ENCODE results near the gene DCST2. TPM values are rescaled to one million over a fixed set of nuclear protein-coding genes. Genes with fewer than 3 reads are reported as not detected.

DCST2 gene
- total RNA-seq, 4 donors from 2014 or later: 0.90 to 4.2 (median 1.7) TPM

DNA sequence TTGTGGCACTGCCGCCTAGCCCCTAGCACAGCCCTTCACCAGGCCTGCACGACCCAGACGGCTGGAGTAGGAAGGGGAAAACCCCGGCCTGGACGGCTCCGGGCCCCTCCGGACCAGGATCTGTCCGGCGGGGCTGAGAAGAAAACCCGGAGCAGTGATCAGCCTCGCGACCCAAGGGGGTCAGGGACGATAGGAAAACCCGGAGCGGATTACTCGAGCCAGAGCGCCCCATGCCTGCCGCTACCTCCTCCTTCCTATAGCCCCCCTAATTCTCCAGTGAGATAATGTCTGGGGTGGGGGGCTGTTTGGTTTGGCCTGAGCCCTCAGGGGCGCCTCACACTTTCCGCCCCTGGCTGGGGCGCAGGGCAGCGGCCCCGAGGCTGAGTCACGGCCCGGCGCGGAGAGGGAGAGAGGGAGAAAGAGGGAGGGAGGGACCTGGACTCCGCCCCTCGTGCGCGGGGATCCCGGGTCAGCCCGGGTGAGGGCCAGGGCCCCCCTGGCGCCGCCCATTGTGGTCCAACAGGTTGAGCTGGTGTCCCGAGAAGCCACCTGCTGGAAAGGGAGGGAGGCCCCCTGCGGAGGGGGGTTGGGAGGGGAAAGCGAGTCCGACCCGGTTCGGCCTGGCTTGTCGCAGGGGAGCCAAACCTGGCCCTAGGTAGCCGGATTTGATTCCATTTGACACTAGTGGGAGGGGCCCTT, 32.7 kb downstream of the DCST2 start:
- peak; percentile 68 to 83 for DNase-seq (ENCODE audit: low spot score in 2 of 2)
- peak overlapping the region; percentile 58 to 94 (median 78) for H3K4me3 ChIP-seq
- H3K27me3 ChIP-seq: no peaks in the 10 kb centered on the region
- no peaks in the 10 kb centered on the region for H3K9me3 ChIP-seq
- peak overlapping the region; percentile 88 to 99 (median 98) for H3K27ac ChIP-seq
- H3K36me3 ChIP-seq: no peaks in the 10 kb centered on the region
- TF ChIP-seq, protein P1, sequence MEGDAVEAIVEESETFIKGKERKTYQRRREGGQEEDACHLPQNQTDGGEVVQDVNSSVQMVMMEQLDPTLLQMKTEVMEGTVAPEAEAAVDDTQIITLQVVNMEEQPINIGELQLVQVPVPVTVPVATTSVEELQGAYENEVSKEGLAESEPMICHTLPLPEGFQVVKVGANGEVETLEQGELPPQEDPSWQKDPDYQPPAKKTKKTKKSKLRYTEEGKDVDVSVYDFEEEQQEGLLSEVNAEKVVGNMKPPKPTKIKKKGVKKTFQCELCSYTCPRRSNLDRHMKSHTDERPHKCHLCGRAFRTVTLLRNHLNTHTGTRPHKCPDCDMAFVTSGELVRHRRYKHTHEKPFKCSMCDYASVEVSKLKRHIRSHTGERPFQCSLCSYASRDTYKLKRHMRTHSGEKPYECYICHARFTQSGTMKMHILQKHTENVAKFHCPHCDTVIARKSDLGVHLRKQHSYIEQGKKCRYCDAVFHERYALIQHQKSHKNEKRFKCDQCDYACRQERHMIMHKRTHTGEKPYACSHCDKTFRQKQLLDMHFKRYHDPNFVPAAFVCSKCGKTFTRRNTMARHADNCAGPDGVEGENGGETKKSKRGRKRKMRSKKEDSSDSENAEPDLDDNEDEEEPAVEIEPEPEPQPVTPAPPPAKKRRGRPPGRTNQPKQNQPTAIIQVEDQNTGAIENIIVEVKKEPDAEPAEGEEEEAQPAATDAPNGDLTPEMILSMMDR (IDR thresholded peaks at IDR 0.05): peak in 2 of 5 experiments; percentile 66 to 80
- TF ChIP-seq POLR2A (IDR thresholded peaks at IDR 0.05): peak; percentile 65 to 86
- TF ChIP-seq EP300 (IDR thresholded peaks at IDR 0.05): peak; percentile 19 to 85
- H3K4me1 ChIP-seq: peaks cover 0 to 51% (median 32%) of the 10 kb centered on the region in 4 donors
- WGBS, 2 donors: 0 to 1% methylated on average over 19 to 35 of the region's 43 CpGs

GRCh38 chr1:155000411-155000725, 33.2 kb downstream of the DCST2 start:
- 2% methylated on average over 12 to 13 of the region's 13 CpGs for WGBS, 2 donors
- Histone ChIP-seq H3K4me1 (peaks cover 0 to 51% (median 27%) of the 10 kb centered on the region in 4 donors), H3K27me3 (no peaks in the 10 kb centered on the region), H3K36me3 (no peaks in the 10 kb centered on the region), H3K27ac (peak overlapping the region; percentile 88 to 99 (median 98)), H3K4me3 (peak overlapping the region; percentile 58 to 94 (median 78)), H3K9me3 (no peaks in the 10 kb centered on the region)
- DNase-seq (ENCODE audit: low spot score in 2 of 2): no peak
- TF ChIP-seq, protein P1 (IDR thresholded peaks at IDR 0.05): no peak
- TF ChIP-seq POLR2A (IDR thresholded peaks at IDR 0.05) (no peak), EP300 (IDR thresholded peaks at IDR 0.05) (no peak)

DNA sequence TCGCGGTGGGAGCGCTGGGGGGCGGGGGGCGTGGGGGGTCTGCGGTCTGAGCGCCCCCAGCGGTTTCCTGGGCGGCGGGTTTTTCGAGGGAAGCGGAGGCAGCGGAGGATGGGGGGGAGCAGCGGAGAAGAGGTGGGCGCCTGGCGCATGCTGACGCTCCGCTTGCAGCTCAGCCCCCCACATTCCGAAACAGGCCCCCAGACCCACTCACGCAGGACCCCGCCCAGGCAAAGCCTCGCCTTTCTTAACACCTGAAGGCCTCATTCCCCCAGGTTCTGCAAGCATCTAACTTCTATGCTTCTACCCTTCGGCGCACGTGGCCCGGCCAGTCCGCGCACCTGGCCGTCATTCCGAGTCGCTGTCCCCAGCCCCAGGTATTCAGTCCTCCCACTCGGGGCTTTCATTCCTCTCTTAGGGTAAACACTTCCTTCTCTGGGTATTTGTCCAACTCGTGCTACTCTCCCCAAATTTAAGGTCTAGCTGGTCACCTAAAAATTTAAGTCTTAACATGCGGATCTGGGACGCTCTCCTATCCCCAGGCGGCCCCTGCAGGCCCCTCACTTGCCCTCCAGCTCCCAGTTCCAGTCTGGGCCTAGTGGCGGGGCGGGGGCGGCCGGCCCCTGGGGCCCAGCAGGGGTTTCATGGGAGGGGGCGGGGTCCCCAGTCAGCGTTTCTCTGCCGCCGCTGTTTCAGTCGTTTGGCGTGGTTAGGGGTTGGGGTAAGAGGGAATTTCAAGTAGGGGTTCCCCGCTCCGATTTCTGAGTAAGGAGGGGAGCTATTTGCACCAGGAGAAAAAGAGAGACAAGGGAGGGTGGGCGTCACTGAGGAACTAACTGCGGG, 33.8 kb downstream of the DCST2 start:
- Histone ChIP-seq H3K9me3 (no peaks in the 10 kb centered on the region), H3K4me1 (peaks cover 0 to 46% (median 22%) of the 10 kb centered on the region in 4 donors), H3K27ac (peak overlapping the region; percentile 88 to 99 (median 98)), H3K4me3 (peak overlapping the region; percentile 58 to 94 (median 78)), H3K36me3 (no peaks in the 10 kb centered on the region), H3K27me3 (no peaks in the 10 kb centered on the region)
- 1 to 3% methylated on average over 34 to 49 of the region's 50 CpGs for WGBS, 2 donors
- no peak for DNase-seq (ENCODE audit: low spot score in 2 of 2)
- TF ChIP-seq, protein P1 (IDR thresholded peaks at IDR 0.05): peak in 1 of 5 experiments; percentile 16
- no peak for TF ChIP-seq POLR2A (IDR thresholded peaks at IDR 0.05)
- no peak for TF ChIP-seq EP300 (IDR thresholded peaks at IDR 0.05)

DNA sequence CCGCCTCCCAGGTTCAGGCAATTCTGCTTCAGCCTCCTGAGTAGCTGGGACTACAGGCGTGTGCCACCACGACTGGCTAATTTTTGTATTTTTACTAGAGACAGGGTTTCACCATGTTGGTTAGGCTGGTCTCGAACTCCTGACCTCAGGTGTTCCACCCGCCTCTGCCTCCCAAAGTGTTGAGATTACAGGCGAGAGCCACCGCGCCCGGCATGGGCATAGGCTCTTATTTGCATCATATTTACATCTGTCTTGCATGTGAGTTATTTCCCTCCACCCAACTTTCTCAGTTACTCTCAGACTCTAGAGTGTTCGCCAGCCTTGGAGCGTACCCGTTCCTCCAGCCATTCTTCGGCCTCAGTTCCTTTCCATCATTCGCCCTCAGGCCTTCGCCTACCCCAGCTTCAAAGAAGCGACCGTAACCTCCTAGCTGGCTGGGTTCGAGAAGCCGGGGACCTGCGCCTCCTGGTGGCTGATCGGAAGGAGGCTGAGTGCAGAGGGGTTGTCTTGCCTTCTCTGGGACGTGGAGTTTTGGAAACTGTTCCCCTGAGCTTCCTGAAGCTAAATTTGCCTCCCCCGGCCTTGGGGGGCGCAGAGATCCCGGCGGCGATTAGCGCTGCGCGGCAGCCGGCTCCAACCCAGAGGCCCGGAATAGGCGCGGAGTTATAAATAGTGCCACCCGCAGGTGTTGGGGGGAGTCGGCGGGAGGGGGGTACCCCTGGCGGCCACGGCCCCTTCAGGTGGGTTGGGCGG, 34.6 kb downstream of the DCST2 start:
- 15% methylated on average over 37 to 38 of the region's 40 CpGs for WGBS, 2 donors
- no peak for DNase-seq (ENCODE audit: low spot score in 2 of 2)
- Histone ChIP-seq H3K27me3 (no peaks in the 10 kb centered on the region), H3K9me3 (no peaks in the 10 kb centered on the region), H3K4me3 (peak overlapping the region; percentile 58 to 94 (median 78)), H3K27ac (peak overlapping the region; percentile 88 to 99 (median 98)), H3K4me1 (peaks cover 0 to 38% (median 14%) of the 10 kb centered on the region in 4 donors), H3K36me3 (no peaks in the 10 kb centered on the region)
- TF ChIP-seq, protein P1 (IDR thresholded peaks at IDR 0.05): peak; percentile 66 to 87 (median 87)
- TF ChIP-seq EP300 (IDR thresholded peaks at IDR 0.05) (peak in 1 of 2 donors; percentile 38), POLR2A (IDR thresholded peaks at IDR 0.05) (no peak)
